H1 (cell line): ENCODE results near the gene TEDDM1. TPM values are rescaled to one million over a fixed set of nuclear protein-coding genes. Genes with fewer than 3 reads are reported as not detected.

Experiments used
- CEBPB ChIP-seq: IDR thresholded peaks from 2 replicates; pipeline ENCODE4 v1.6.1; 2012; ENCODE audit warnings: low read depth, low read length
- CHD1 ChIP-seq: IDR thresholded peaks from 2 replicates; pipeline ENCODE4 v1.6.1; 2012; ENCODE audit warnings: low read depth, low read length, improper control_type of control experiment
- CTBP2 ChIP-seq: IDR thresholded peaks from 2 replicates; pipeline ENCODE4 v1.7.0; 2011; ENCODE audit warnings: borderline replicate concordance, mild to moderate bottlenecking, moderate library complexity, mixed read lengths, low read length; ENCODE audit not compliant: insufficient read depth, insufficient read length
- E2F6 ChIP-seq: IDR thresholded peaks from 2 replicates; pipeline ENCODE4 v1.6.1; 2012; ENCODE audit warnings: inconsistent platforms
- GTF2F1 ChIP-seq: IDR thresholded peaks from 2 replicates; pipeline ENCODE4 v1.6.1; 2012; ENCODE audit warnings: low read depth, low read length, improper control_type of control experiment, borderline replicate concordance
- NRF1 ChIP-seq: IDR thresholded peaks from 2 replicates; pipeline ENCODE4 v1.6.1; 2011; ENCODE audit warnings: mild to moderate bottlenecking, low read depth, low read length, improper control_type of control experiment
- POLR2A ChIP-seq, 2 experiments: IDR thresholded peaks; 1 replicate in 1 of 2; 2 replicates in 1 of 2; pipeline ENCODE4 v1.6.1; 2011; ENCODE audit warnings: low read depth in 2 of 2, low read length in 2 of 2, mild to moderate bottlenecking in 2 of 2; ENCODE audit errors: control extremely low read depth in 1 of 2
- SRF ChIP-seq: IDR thresholded peaks from 2 replicates; pipeline ENCODE4 v1.6.1; 2011; ENCODE audit warnings: mild to moderate bottlenecking, low read depth, low read length, moderate library complexity
- polyA plus RNA-seq, 7 experiments: library from polyadenylated mRNA; depleted of rRNA in 3 of 7; stranded (reverse) in 5 of 7; unstranded in 2 of 7; fragments of >200 nt in 5 of 7; fragments of 200-250 nt in 2 of 7; gene quantifications; 1 replicate in 5 of 7; 2 replicates in 1 of 7; 4 replicates in 1 of 7; pipeline versions ENCODE4 v1.2.1 to v1.2.3, GENCODE V29; 2011 to 2013; ENCODE audit warnings: missing spikeins in 2 of 7, mixed read lengths in 2 of 7
- total RNA-seq: library from RNA; stranded (reverse); fragmentation: NEBNext Ultra II Directional; extraction: Animal tissue kit (Norgen Biotek cat#: 25700); gene quantifications from 2 replicates; pipeline ENCODE4 v1.2.1, GENCODE V29; 2021

The TEDDM1 gene
- total and polyA plus RNA-seq, 2 of the 8 experiments (the other 6 are each of a cell fraction or from before 2014, with no cell fraction given) = not detected

GRCh38 chr1:182400567-182400966 lies at the start of gene TEDDM1 (continued):
- no peak for TF ChIP-seq SRF
- no peak for TF ChIP-seq GTF2F1
- TF ChIP-seq NRF1 = no peak
- TF ChIP-seq CEBPB = no peak
- TF ChIP-seq CTBP2 = no peak
- no peak for TF ChIP-seq E2F6
- TF ChIP-seq CHD1 = no peak
- TF ChIP-seq POLR2A (IDR thresholded peaks at IDR 0.05; ENCODE audit: control extremely low read depth in 1 of 2, low read depth in 2 of 2, low read length in 2 of 2) = no peak
